Dermis microvascular lymphatic vessel endothelial cell (primary cell): Measurements from ENCODE around the gene CKMT2. TPM values are rescaled to one million over a fixed set of nuclear protein-coding genes. Genes with fewer than 3 reads are reported as not detected.
"Not testable (repeated sequence)": the region's sequence is repeated elsewhere in the genome, so short reads cannot be mapped to it uniquely, and the experiment has no call there.

Source experiments
- DNase-seq, 2 donors: peaks; one replicate each; pipeline versions ENCODE4 v3.0.0 to v3.0.0-alpha.2; 2010; ENCODE audit warnings: low read depth in 2 of 2
- total RNA-seq: library from RNA; depleted of rRNA; stranded (reverse); fragments of >200 nt; gene quantifications from 2 replicates; pipeline ENCODE4 v1.2.1, GENCODE V29; 2014

Gene CKMT2
- total RNA-seq, 1 donor from 2014 or later, result 0.13 TPM

- no peak for DNase-seq
These were observed 16.9 kb downstream of the CKMT2 start for GRCh38 chr5:81250004-81250403.

GRCh38 chr5:81251922-81252321 is 18.8 kb downstream of the CKMT2 start:
- DNase-seq, result no peak

GRCh38 chr5:81252904-81253303 is 19.8 kb downstream of the CKMT2 start:
- DNase-seq, result no peak

GRCh38 chr5:81253875-81254274 is 20.8 kb downstream of the CKMT2 start:
- no peak for DNase-seq

GRCh38 chr5:81254886-81255559 is 21.9 kb downstream of the CKMT2 start:
- no peak for DNase-seq

GRCh38 chr5:81256766-81257165 is 23.6 kb downstream of the CKMT2 start:
- no peak for DNase-seq

- not testable (repeated sequence) for DNase-seq
These were observed 29.7 kb downstream of the CKMT2 start for GRCh38 chr5:81262796-81263195.

- DNase-seq, result no peak
These were observed 32.0 kb downstream of the CKMT2 start for GRCh38 chr5:81265101-81265500.

- peak in 1 of 2 donors; percentile 58 for DNase-seq
These were observed 35.5 kb downstream of the CKMT2 start for GRCh38 chr5:81268521-81269196.

GRCh38 chr5:81269751-81270393 is 36.8 kb downstream of the CKMT2 start:
- DNase-seq, result no peak

- DNase-seq, result not testable (repeated sequence)
These were observed 37.4 kb downstream of the CKMT2 start for GRCh38 chr5:81270394-81271027.

GRCh38 chr5:81283976-81284375 is 50.9 kb downstream of the CKMT2 start:
- DNase-seq, result no peak

- DNase-seq, result no peak
These were observed 53.0 kb downstream of the CKMT2 start for GRCh38 chr5:81286059-81286617.

GRCh38 chr5:81288021-81288433 is 54.9 kb downstream of the CKMT2 start:
- DNase-seq, result no peak

- DNase-seq, result no peak
These were observed 57.0 kb downstream of the CKMT2 start for GRCh38 chr5:81290146-81290545.

GRCh38 chr5:81292130-81292529 is 59.0 kb downstream of the CKMT2 start:
- no peak for DNase-seq

GRCh38 chr5:81294021-81294420 is 60.9 kb downstream of the CKMT2 start:
- not testable (repeated sequence) for DNase-seq

- DNase-seq, result no peak
These were observed 64.4 kb downstream of the CKMT2 start for GRCh38 chr5:81297531-81297930.

GRCh38 chr5:81300921-81301270 is 67.8 kb downstream of the CKMT2 start:
- peak in 1 of 2 donors; percentile 1 for DNase-seq

GRCh38 chr5:81301271-81302015 is 68.3 kb downstream of the CKMT2 start, which contains the start of gene ZCCHC9:
Gene ZCCHC9, plus strand, starts transcription at chr5:81301587. Its CDS starts 3,171 bp downstream, at chr5:81304758.
- DNase-seq, result peak; percentile 94 to 98

- DNase-seq, result no peak
These were observed 69.5 kb downstream of the CKMT2 start for GRCh38 chr5:81302596-81302995.
